ENCODE measurements around the gene LPXN. TPM values are rescaled to one million over a fixed set of nuclear protein-coding genes. Genes with fewer than 3 reads are reported as not detected.

The LPXN gene
- total and polyA plus RNA-seq, 2 donors (not counting 3 experiments of a cell fraction or from before 2014, with no cell fraction given): 6.2 TPM

DNA sequence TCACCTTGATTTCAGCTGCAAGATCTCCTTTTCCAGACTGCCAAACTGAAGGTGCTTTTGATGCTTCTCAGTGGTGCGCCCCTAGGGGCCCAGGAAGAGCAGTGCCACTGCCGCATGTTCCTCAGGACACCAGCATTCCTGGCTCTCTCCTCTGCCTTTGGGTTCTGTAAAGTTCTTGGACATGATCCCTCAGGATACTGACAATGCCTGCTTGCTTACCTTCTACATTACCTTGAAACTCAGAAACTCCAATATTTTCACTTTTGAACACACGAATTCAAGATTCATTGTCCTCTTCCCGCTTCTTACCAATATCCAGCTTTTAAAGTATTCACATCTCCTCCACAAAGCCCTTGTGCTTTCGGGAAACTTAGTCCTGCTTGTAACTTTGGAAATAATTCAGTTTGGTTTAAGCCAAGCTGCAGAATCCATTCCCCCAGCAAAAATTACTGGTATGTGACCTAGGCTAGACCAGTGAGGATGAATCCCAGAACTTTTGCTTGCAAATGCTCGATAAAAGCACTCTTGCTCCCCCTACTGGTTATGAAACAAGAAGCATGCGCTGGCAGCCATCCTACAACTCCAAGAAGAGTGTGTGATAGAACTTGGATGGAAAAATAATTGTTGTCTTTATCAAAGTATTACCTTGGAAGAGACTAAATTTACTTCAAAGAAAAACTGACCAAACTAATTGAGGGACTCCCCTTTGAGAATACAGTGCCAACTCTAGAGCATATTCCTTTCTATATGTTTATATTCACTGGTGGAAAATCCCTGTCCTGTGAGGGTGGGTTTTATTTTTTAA is 51.2 kb downstream of the LPXN start:
- no TSS peak for BruUV-seq (replicated peaks)
- intact Hi-C loops (cut with micrococcal nuclease) (loop anchor here (1.0 to 5.0 kb wide), 5 partner anchors 522 to 1177 kb away; partner anchors contain the start of gene BTBD18), dilution Hi-C loops (cut with MboI; ENCODE audit: extremely low pct_ligation_motif_present, low sequenced_read_pairs) (no loop called here)
- H3K4me3 ChIP-seq (replicated peaks in 1 of 3; ENCODE audit: insufficient read depth in 1 of 3, low read depth in 1 of 3, low read length in 3 of 3): no peak overlapping the region
- peak; percentile 85 for DNase-seq (ENCODE audit: low read depth, low spot score)
- no peaks in the 10 kb centered on the region for H4K20me1 ChIP-seq (replicated peaks; ENCODE audit: control insufficient read depth, extremely low read depth, insufficient read depth, low read length)
- TF ChIP-seq JUN (IDR thresholded peaks at IDR 0.05; ENCODE audit: borderline replicate concordance, insufficient read depth, insufficient read length, low read depth): no peak
- TF ChIP-seq, protein P1, sequence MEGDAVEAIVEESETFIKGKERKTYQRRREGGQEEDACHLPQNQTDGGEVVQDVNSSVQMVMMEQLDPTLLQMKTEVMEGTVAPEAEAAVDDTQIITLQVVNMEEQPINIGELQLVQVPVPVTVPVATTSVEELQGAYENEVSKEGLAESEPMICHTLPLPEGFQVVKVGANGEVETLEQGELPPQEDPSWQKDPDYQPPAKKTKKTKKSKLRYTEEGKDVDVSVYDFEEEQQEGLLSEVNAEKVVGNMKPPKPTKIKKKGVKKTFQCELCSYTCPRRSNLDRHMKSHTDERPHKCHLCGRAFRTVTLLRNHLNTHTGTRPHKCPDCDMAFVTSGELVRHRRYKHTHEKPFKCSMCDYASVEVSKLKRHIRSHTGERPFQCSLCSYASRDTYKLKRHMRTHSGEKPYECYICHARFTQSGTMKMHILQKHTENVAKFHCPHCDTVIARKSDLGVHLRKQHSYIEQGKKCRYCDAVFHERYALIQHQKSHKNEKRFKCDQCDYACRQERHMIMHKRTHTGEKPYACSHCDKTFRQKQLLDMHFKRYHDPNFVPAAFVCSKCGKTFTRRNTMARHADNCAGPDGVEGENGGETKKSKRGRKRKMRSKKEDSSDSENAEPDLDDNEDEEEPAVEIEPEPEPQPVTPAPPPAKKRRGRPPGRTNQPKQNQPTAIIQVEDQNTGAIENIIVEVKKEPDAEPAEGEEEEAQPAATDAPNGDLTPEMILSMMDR (IDR thresholded peaks at IDR 0.05; ENCODE audit: extremely low read depth in 1 of 2, insufficient read depth in 1 of 2, low read depth in 1 of 2, low read length in 2 of 2): peak; percentile 62 to 84
- peak overlapping the region; percentile 26 for H3K4me2 ChIP-seq (ENCODE audit: insufficient read depth, low read length)
- peaks cover 11 to 12% of the 10 kb centered on the region in 2 experiments for H3K27me3 ChIP-seq (ENCODE audit: control insufficient read depth in 2 of 2, insufficient read depth in 2 of 2, low read length in 2 of 2)
- H3K27ac ChIP-seq (ENCODE audit: insufficient read depth, low read depth, low read length): no peak overlapping the region
- H3K9ac ChIP-seq (replicated peaks; ENCODE audit: extremely low read depth, insufficient read depth, low read length): no peak overlapping the region
- no peaks in the 10 kb centered on the region for H3K4me1 ChIP-seq (ENCODE audit: control insufficient read depth, extremely low read depth, insufficient read depth, low read length)
- H3K36me3 ChIP-seq (ENCODE audit: control insufficient read depth in 2 of 2, extremely low read depth in 1 of 2, insufficient read depth in 2 of 2, low read length in 2 of 2): no peaks in the 10 kb centered on the region
- POLR2A ChIA-PET: no interaction called here
- no peaks in the 10 kb centered on the region for H3K9me1 ChIP-seq (replicated peaks; ENCODE audit: control insufficient read depth, extremely low read depth, insufficient read depth, low read length)
- CTCF ChIA-PET: interaction anchor here (0.6 to 2.1 kb wide), 28 partner anchors 9 to 1067 kb away, joined by 3 to 11 read pairs (median 4); partner anchors contain the start of gene BTBD18
- H3K79me2 ChIP-seq (ENCODE audit: control insufficient read depth, insufficient read depth, low read length): no peaks in the 10 kb centered on the region
- peak overlapping the region; percentile 9 for H2AFZ ChIP-seq (ENCODE audit: low read depth, low read length)
- FAIRE-seq: peak; percentile 84
- no peaks in the 10 kb centered on the region for H3K9me3 ChIP-seq (replicated peaks; ENCODE audit: control insufficient read depth, insufficient read depth, low read length)

Data from endothelial cell of umbilical vein (primary cell).